Activated CD4-positive, CD25-positive, alpha-beta regulatory T cell treated with anti-CD3 and anti-CD28 coated beads, Interleukin-2, amount 50 U/mL, for 16 hours (primary cell): Measurements from ENCODE around the gene TPPP.

ENCODE experiments used
- DNase-seq: peaks from one replicate; pipeline ENCODE4 v3.0.0-alpha.2; 2020; ENCODE audit warnings: low read depth, low spot score

The TPPP gene

GRCh38 chr5:624951-625230 lies 68.3 kb downstream of the TPPP start:
- DNase-seq: no peak

GRCh38 chr5:624118-624950 lies 68.8 kb downstream of the TPPP start:
- no peak for DNase-seq

- DNase-seq: no peak
These were observed 69.6 kb downstream of the TPPP start for GRCh38 chr5:623531-623930.

GRCh38 chr5:622946-623522 lies 70.1 kb downstream of the TPPP start:
- DNase-seq: no peak

- DNase-seq: no peak
These were observed 70.8 kb downstream of the TPPP start for GRCh38 chr5:622359-622758.

- no peak for DNase-seq
These were observed 71.8 kb downstream of the TPPP start for GRCh38 chr5:621341-621761.

GRCh38 chr5:620586-621180 lies 72.5 kb downstream of the TPPP start:
- DNase-seq: no peak

- no peak for DNase-seq
These were observed 73.0 kb downstream of the TPPP start for GRCh38 chr5:620152-620551.

GRCh38 chr5:619444-619843 lies 73.7 kb downstream of the TPPP start:
- no peak for DNase-seq

GRCh38 chr5:618450-618849 lies 74.7 kb downstream of the TPPP start:
- DNase-seq: no peak

- DNase-seq: no peak
These were observed 75.3 kb downstream of the TPPP start for GRCh38 chr5:617896-618295.

- no peak for DNase-seq
These were observed 76.6 kb downstream of the TPPP start for GRCh38 chr5:616484-617039.

GRCh38 chr5:612498-613424 lies 80.4 kb downstream of the TPPP start:
- no peak for DNase-seq

GRCh38 chr5:611731-612486 lies 81.2 kb downstream of the TPPP start, which contains the start of gene CEP72:
Gene CEP72 (plus strand): TSS chr5:612340. CDS start chr5:612362, 22 bp downstream.
- DNase-seq: peak; percentile 87

- no peak for DNase-seq
These were observed 82.1 kb downstream of the TPPP start for GRCh38 chr5:610744-611730.

GRCh38 chr5:610011-610743 lies 83.0 kb downstream of the TPPP start:
- no peak for DNase-seq
